Kidney epithelial cell (primary cell): ENCODE measurements around the gene ZNF407. TPM values are rescaled to one million over a fixed set of nuclear protein-coding genes. Genes with fewer than 3 reads are reported as not detected.

ENCODE experiments used
- DNase-seq: peaks from one replicate; pipeline ENCODE4 v3.0.0-alpha.2; 2010; ENCODE audit warnings: low read depth
- H3K27me3 ChIP-seq: 2 replicates; pipeline ENCODE4 v1.6.0; 2011; ENCODE audit warnings: low read length; ENCODE audit not compliant: control insufficient read depth, insufficient read depth
- H3K36me3 ChIP-seq: 2 replicates; pipeline ENCODE4 v1.5.1; 2011; ENCODE audit warnings: low read length; ENCODE audit not compliant: control insufficient read depth, insufficient read depth
- H3K4me3 ChIP-seq: 2 replicates; pipeline ENCODE4 v1.5.1; 2011; ENCODE audit warnings: low read depth, mild to moderate bottlenecking, control low read depth, low read length
- total RNA-seq: library from RNA; depleted of rRNA; stranded (reverse); fragments of >200 nt; gene quantifications from 2 replicates; pipeline ENCODE4 v1.2.3, GENCODE V29; 2015
- TF ChIP-seq, protein P1 (sequence below): IDR thresholded peaks from 2 replicates; pipeline ENCODE4 v1.5.1; 2011; ENCODE audit warnings: mild to moderate bottlenecking, moderate library complexity, low read length, control low read depth, inconsistent platforms; ENCODE audit not compliant: insufficient read depth, poor library complexity, severe bottlenecking

The ZNF407 gene
- total RNA-seq, 1 donor from 2014 or later, result 8.2 TPM

DNA sequence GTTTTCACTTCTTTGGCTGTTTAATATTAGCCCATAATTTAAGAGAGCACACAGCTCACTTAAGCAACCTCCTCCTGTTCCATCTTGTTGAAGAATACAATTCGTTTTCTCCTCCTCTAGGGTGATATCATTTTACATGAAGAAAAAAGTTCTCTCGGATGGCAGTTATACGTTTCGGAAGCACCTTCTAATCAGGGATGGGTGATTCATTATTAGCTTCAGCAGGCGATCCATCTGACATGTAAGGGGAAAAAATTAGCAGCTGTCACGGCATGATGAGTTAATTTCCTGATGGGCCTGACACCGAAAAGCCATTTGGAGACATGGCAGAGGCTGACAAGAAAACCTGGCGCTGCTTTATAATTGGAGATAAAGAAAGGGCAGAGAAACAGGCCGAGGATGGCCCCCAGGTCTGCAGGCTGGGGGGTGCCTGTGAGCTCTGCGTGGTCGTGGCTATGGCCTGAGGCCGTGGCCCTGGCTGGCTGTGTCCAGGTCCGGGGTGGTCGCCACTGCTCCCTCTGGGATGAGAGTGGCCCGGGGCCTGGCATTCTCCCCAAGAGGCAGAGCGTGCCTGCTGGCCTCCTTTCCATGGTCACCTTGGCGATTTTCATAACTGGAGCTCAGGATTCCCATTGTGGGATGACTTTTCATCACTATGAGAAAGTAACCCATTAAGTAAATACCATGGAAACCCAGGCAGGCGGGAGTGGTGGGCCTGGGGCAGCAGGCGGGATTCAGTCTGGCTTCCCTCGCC lies 471.2 kb downstream of the ZNF407 start:
- no peaks in the 10 kb centered on the region for H3K27me3 ChIP-seq
- TF ChIP-seq, protein P1, sequence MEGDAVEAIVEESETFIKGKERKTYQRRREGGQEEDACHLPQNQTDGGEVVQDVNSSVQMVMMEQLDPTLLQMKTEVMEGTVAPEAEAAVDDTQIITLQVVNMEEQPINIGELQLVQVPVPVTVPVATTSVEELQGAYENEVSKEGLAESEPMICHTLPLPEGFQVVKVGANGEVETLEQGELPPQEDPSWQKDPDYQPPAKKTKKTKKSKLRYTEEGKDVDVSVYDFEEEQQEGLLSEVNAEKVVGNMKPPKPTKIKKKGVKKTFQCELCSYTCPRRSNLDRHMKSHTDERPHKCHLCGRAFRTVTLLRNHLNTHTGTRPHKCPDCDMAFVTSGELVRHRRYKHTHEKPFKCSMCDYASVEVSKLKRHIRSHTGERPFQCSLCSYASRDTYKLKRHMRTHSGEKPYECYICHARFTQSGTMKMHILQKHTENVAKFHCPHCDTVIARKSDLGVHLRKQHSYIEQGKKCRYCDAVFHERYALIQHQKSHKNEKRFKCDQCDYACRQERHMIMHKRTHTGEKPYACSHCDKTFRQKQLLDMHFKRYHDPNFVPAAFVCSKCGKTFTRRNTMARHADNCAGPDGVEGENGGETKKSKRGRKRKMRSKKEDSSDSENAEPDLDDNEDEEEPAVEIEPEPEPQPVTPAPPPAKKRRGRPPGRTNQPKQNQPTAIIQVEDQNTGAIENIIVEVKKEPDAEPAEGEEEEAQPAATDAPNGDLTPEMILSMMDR, result no peak
- no peak for DNase-seq

DNA sequence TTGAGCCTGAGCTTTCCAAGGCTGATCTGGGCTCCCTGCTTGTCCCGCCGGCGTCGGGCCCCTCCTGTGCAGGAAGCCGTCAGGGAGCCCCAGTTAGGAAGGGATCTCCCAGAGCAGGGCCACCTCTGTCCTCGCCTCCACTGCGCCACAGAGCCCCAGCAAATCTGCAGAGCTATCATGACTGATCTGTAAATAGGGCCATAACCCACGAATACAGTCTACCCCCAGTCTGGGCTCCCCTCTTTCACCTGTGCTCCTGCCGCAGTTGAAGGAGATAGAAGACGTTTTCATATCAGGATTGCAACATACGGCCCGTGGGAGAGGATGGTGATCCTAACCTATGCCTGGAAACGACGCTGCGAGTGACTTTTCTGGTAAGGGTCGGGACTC lies 472.6 kb downstream of the ZNF407 start:
- no peaks in the 10 kb centered on the region for H3K36me3 ChIP-seq
- H3K4me3 ChIP-seq, result no peak overlapping the region
- TF ChIP-seq, protein P1, result no peak
- DNase-seq, result no peak
- no peaks in the 10 kb centered on the region for H3K27me3 ChIP-seq

More for the DNA sequence above, 471.2 kb downstream of the ZNF407 start:
- Histone ChIP-seq H3K4me3 (no peak overlapping the region), H3K36me3 (no peaks in the 10 kb centered on the region)

DNA sequence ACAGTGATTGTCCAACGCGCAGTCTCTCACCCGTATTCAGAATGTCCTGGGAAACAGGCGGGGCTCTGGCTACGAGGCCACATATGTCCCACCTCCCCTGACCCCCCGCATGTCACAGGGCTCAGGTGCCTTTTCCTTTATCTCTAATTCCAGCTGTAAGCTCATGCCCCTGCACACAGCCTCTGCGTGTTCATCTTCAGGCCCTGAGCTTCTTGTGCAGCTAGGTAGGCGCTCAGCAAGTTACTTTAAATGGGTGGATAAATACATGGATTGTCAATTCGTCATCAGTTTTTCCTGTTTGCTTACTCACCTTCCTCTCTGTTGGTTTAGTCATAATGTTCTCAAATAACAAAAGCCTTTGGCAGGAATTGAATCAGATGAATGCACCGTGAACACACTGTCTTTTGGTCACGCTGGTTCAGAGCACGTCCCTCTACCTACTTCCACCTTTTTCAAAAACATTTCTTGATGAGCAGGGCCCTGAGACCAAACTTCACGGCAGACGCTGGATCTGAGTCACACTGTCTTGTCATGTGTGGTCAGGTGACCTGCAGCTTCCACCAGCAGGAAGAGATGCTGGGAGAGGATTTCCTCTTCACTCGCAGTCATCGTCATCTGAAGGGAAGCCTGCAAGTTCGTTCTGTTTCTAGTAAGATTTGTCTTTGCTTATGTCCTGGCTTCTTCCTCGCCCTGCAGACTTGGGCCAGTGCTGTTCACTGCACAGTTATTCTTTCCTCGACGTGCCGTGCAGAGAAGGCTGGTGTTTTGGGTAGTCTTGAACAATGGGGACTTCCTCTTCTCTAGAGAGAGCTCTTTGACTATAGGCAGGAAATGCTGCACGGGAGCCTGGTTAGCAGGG lies 473.2 kb downstream of the ZNF407 start:
- peak; percentile 91 for DNase-seq
- Histone ChIP-seq H3K27me3 (no peaks in the 10 kb centered on the region), H3K4me3 (no peak overlapping the region), H3K36me3 (no peaks in the 10 kb centered on the region)
- TF ChIP-seq, protein P1, result no peak

DNA sequence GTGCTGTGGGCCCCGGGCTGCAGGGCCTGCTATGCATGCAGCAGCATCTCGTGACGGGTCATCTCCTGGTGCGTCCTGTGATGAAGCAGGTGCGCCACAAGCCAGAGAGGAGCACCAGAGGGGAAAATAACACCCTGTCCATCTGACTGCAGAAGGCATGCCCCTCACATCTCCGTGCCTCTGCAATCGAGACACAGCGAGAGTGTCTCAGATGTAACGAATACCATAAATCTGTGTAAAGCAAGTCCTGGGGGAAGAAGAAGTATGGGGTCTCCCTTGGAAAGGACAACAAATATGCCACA lies 473.8 kb downstream of the ZNF407 start:
- DNase-seq, result no peak
- Histone ChIP-seq H3K4me3 (no peak overlapping the region), H3K36me3 (no peaks in the 10 kb centered on the region), H3K27me3 (no peaks in the 10 kb centered on the region)
- TF ChIP-seq, protein P1, result no peak

DNA sequence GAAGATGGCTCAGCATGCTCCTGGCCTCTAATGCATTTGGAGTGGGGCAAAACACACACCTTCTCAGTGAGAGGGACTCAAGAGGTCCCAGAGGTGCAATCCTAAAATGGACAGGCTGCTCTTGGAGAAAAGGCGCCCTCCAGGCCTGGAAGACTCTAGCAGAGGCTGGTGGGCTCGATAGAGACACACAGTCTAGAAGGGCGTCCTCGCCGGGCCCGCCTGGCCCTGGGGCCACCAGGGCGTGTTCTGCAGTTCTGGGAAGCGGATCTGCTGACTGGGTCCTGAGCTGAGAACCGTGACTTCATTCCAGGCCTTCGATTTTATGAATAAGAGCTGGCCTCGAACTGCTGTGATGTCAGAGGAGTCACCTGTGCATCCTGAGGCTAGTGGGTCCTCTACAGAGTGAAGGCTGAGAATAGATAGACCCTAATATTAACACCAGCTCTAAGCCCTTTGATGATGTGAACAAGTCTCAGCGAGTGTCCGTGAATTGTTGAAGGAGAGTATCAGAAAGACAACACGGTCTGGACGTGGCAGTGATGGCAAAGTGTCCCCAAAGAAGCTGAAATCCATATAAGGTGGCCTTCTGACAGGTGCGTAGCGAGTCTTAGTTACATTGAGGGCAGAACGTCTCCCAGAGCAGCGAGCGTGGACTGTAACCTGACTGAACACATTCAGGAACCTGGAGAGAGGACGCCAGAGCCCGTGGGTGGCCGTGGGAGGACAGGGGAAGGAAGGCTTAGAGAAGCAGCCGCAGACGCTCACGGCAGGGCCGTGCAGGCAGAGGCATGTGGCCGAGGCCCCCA lies 474.4 kb downstream of the ZNF407 start:
- DNase-seq, result no peak

More for the DNA sequence above, 474.4 kb downstream of the ZNF407 start:
- Histone ChIP-seq H3K4me3 (no peak overlapping the region), H3K27me3 (no peaks in the 10 kb centered on the region), H3K36me3 (no peaks in the 10 kb centered on the region)
- TF ChIP-seq, protein P1, result no peak
